Measurements from ENCODE around the gene MYMK.

GRCh38 chr9:133513214-133514100, 11.3 kb downstream of the MYMK start:
- no peak for TF ChIP-seq CTCF (conservative IDR thresholded peaks at IDR 0.05; ENCODE audit: low read depth, low read length)
- TF ChIP-seq POLR2A (IDR thresholded peaks at IDR 0.05; ENCODE audit: low read depth, low read length), result no peak
- TF ChIP-seq USF2 (IDR thresholded peaks at IDR 0.05; ENCODE audit: low read depth, low read length), result no peak
- TF ChIP-seq MAFK (IDR thresholded peaks at IDR 0.05; ENCODE audit: low read depth, low read length), result no peak
- no peak for TF ChIP-seq BHLHE40 (IDR thresholded peaks at IDR 0.05; ENCODE audit: low read depth, low read length)
